Tibial nerve (tissue), 4 donors: ENCODE results near the gene RYR1. TPM values are rescaled to one million over a fixed set of nuclear protein-coding genes. Genes with fewer than 3 reads are reported as not detected.
"Not testable (repeated sequence)": the region's sequence is repeated elsewhere in the genome, so short reads cannot be mapped to it uniquely, and the experiment has no call there.

Experiments used
- DNase-seq, 2 donors: peaks; one replicate each; pipeline ENCODE4 v3.0.0-alpha.2; 2019; ENCODE audit warnings: low spot score in 2 of 2
- H3K27ac ChIP-seq, 4 donors: fragments of 200-600 bp; sonication (generic) in 3 of 4; one replicate each; pipeline ENCODE4 v1.5.1; 2017 to 2019; ENCODE audit warnings: mild to moderate bottlenecking in 1 of 4
- H3K27me3 ChIP-seq, 2 donors: fragments of 200-600 bp; sonication (generic) in 1 of 2; one replicate each; pipeline versions ENCODE4 v1.5.1 to v1.6.0; 2017 to 2019
- H3K36me3 ChIP-seq, 3 donors: fragments of 200-600 bp; sonication (generic); one replicate each; pipeline ENCODE4 v1.5.1; 2018 to 2019
- H3K4me1 ChIP-seq, 4 donors: fragments of 200-600 bp; sonication (generic) in 3 of 4; one replicate each; pipeline ENCODE4 v1.5.1; 2017 to 2019
- H3K4me3 ChIP-seq, 4 donors: fragments of 200-600 bp; sonication (generic) in 3 of 4; one replicate each; pipeline ENCODE4 v1.5.1; 2017 to 2019; ENCODE audit warnings: mild to moderate bottlenecking in 1 of 4, moderate library complexity in 1 of 4
- H3K9me3 ChIP-seq, 4 donors: fragments of 200-600 bp; sonication (generic) in 3 of 4; one replicate each; pipeline ENCODE4 v1.5.1; 2017 to 2019
- CTCF ChIP-seq, 5 experiments: fragments of 200-600 bp in 3 of 5; fragments of 450-650 bp in 2 of 5; sonication (generic) in 3 of 5; IDR thresholded peaks; one replicate each; pipeline ENCODE4 v1.5.1; 2016 to 2019; ENCODE audit warnings: antibody characterized with exemption in 5 of 5, mild to moderate bottlenecking in 3 of 5, moderate library complexity in 2 of 5
- EP300 ChIP-seq, 2 donors: sonication (generic); formaldehyde crosslinking; IDR thresholded peaks; one replicate each; pipeline ENCODE4 v1.6.1; 2017; ENCODE audit warnings: antibody characterized with exemption in 2 of 2, mild to moderate bottlenecking in 1 of 2
- POLR2A ChIP-seq, 2 donors: fragments of 450-650 bp; IDR thresholded peaks; one replicate each; pipeline ENCODE4 v1.6.1; 2017; ENCODE audit warnings: antibody characterized with exemption in 2 of 2, mild to moderate bottlenecking in 2 of 2, moderate library complexity in 2 of 2
- WGBS, 2 donors: methylation state at CpG; one replicate each; pipeline ENCODE4 v1.1.5; 2018; 5-methylcytosine and 5-hydroxymethylcytosine counted together
- total RNA-seq, 4 donors: library from RNA; depleted of rRNA; stranded (reverse); fragments of >200 nt; gene quantifications; one replicate each; pipeline ENCODE4 v1.1.0, GENCODE V29; 2016

RYR1 gene
- total RNA-seq, 4 donors from 2014 or later = 5.7 to 18.1 (median 12.0) TPM

GRCh38 chr19:38626401-38626800 lies 192.9 kb downstream of the RYR1 start:
- peaks cover 2 to 98% (median 31%) of the 10 kb centered on the region in 3 donors for H3K36me3 ChIP-seq

GRCh38 chr19:38629568-38629967 lies 196.1 kb downstream of the RYR1 start:
- H3K36me3 ChIP-seq = peaks cover 2 to 93% (median 33%) of the 10 kb centered on the region in 3 donors
- DNase-seq = no peak
- TF ChIP-seq CTCF (IDR thresholded peaks at IDR 0.05) (no peak), EP300 (IDR thresholded peaks at IDR 0.05) (no peak), POLR2A (IDR thresholded peaks at IDR 0.05) (no peak)
- H3K27me3 ChIP-seq = no peaks in the 10 kb centered on the region
- no peak overlapping the region for H3K4me3 ChIP-seq
- H3K9me3 ChIP-seq = no peaks in the 10 kb centered on the region
- WGBS, 2 donors = 94% methylated on average over 6 of the region's 6 CpGs
- H3K4me1 ChIP-seq = peaks cover 0 to 3% (median 0%) of the 10 kb centered on the region in 4 donors
- no peak overlapping the region for H3K27ac ChIP-seq

More at GRCh38 chr19:38626401-38626800, 192.9 kb downstream of the RYR1 start:
- no peaks in the 10 kb centered on the region for H3K9me3 ChIP-seq
- WGBS, 2 donors = 94 to 98% methylated on average over 4 of the region's 4 CpGs
- H3K27me3 ChIP-seq = no peaks in the 10 kb centered on the region
- TF ChIP-seq POLR2A (IDR thresholded peaks at IDR 0.05) (no peak), CTCF (IDR thresholded peaks at IDR 0.05) (no peak), EP300 (IDR thresholded peaks at IDR 0.05) (no peak)
- H3K4me3 ChIP-seq = no peak overlapping the region
- H3K4me1 ChIP-seq = no peaks in the 10 kb centered on the region
- DNase-seq = no peak
- H3K27ac ChIP-seq = no peak overlapping the region

GRCh38 chr19:38631301-38631700 lies 197.8 kb downstream of the RYR1 start:
- DNase-seq, H3K27ac ChIP-seq, H3K27me3 ChIP-seq, H3K4me3 ChIP-seq, H3K9me3 ChIP-seq: not testable (repeated sequence)
- peaks cover 0 to 14% (median 0%) of the 10 kb centered on the region in 4 donors for H3K4me1 ChIP-seq
- peaks cover 2 to 89% (median 21%) of the 10 kb centered on the region in 3 donors for H3K36me3 ChIP-seq
- WGBS, 2 donors = 74 to 75% methylated on average over 11 of the region's 11 CpGs

- WGBS, 2 donors = 76 to 78% methylated on average over 7 of the region's 7 CpGs
- H3K27ac ChIP-seq, H3K4me3 ChIP-seq, H3K9me3 ChIP-seq, H3K27me3 ChIP-seq, DNase-seq: not testable (repeated sequence)
- peaks cover 0 to 19% (median 3%) of the 10 kb centered on the region in 4 donors for H3K4me1 ChIP-seq
- peaks cover 2 to 88% (median 21%) of the 10 kb centered on the region in 3 donors for H3K36me3 ChIP-seq
Observed at GRCh38 chr19:38631811-38632475, 198.5 kb downstream of the RYR1 start.

GRCh38 chr19:38632476-38633213 lies 199.2 kb downstream of the RYR1 start:
- no peak overlapping the region for H3K4me3 ChIP-seq
- H3K27me3 ChIP-seq = no peaks in the 10 kb centered on the region
- TF ChIP-seq EP300 (IDR thresholded peaks at IDR 0.05) (no peak), CTCF (IDR thresholded peaks at IDR 0.05) (no peak), POLR2A (IDR thresholded peaks at IDR 0.05) (no peak)
- H3K27ac ChIP-seq = no peak overlapping the region
- H3K9me3 ChIP-seq = no peaks in the 10 kb centered on the region
- WGBS, 2 donors = 84 to 87% methylated on average over 16 of the region's 16 CpGs
- H3K4me1 ChIP-seq = peaks cover 0 to 21% (median 4%) of the 10 kb centered on the region in 4 donors
- peaks cover 2 to 87% (median 18%) of the 10 kb centered on the region in 3 donors for H3K36me3 ChIP-seq
- DNase-seq = no peak
